Activated T-cell treated with anti-CD3 and anti-CD28 coated beads, Interleukin-2, amount 50 U/mL, for 48 hours (primary cell): ENCODE data around the gene HNRNPA0.
"Not testable (repeated sequence)": the region's sequence is repeated elsewhere in the genome, so short reads cannot be mapped to it uniquely, and the experiment has no call there.

ENCODE experiments used
- DNase-seq, 2 experiments: peaks; one replicate each; pipeline ENCODE4 v3.0.0-alpha.2; 2020

HNRNPA0 gene

GRCh38 chr5:137754188-137754960 lies at the start of gene HNRNPA0:
TSS of gene HNRNPA0 (minus strand) at chr5:137754363. CDS start at chr5:137754066, 297 bp downstream.
- peak; percentile 96 to 97 for DNase-seq

- DNase-seq = no peak
Measured at GRCh38 chr5:137802282-137803210, 48.4 kb upstream of the HNRNPA0 start.

GRCh38 chr5:137800700-137801411 lies 46.7 kb upstream of the HNRNPA0 start:
- no peak for DNase-seq

- DNase-seq = no peak
Measured at GRCh38 chr5:137796279-137796678, 42.1 kb upstream of the HNRNPA0 start.

- no peak for DNase-seq
Measured at GRCh38 chr5:137794863-137795262, 40.7 kb upstream of the HNRNPA0 start.

GRCh38 chr5:137792303-137792702 lies 38.1 kb upstream of the HNRNPA0 start:
- DNase-seq = no peak

GRCh38 chr5:137791799-137792198 lies 37.6 kb upstream of the HNRNPA0 start:
- no peak for DNase-seq

- DNase-seq = no peak
Measured at GRCh38 chr5:137791387-137791786, 37.2 kb upstream of the HNRNPA0 start.

GRCh38 chr5:137788560-137788959 lies 34.4 kb upstream of the HNRNPA0 start:
- DNase-seq = not testable (repeated sequence)

- DNase-seq = no peak
Measured at GRCh38 chr5:137782984-137783536, 28.9 kb upstream of the HNRNPA0 start.

GRCh38 chr5:137782055-137782454 lies 27.9 kb upstream of the HNRNPA0 start:
- no peak for DNase-seq

GRCh38 chr5:137778772-137779564 lies 24.8 kb upstream of the HNRNPA0 start:
- no peak for DNase-seq

GRCh38 chr5:137767937-137768336 lies 13.8 kb upstream of the HNRNPA0 start:
- DNase-seq = not testable (repeated sequence)

- no peak for DNase-seq
Measured at GRCh38 chr5:137761566-137761965, 7.4 kb upstream of the HNRNPA0 start.

- DNase-seq = no peak
Measured at GRCh38 chr5:137760719-137761516, 6.8 kb upstream of the HNRNPA0 start.

GRCh38 chr5:137760294-137760693 lies 6.1 kb upstream of the HNRNPA0 start:
- DNase-seq = no peak

- DNase-seq = no peak
Measured at GRCh38 chr5:137758715-137759306, 4.6 kb upstream of the HNRNPA0 start.

GRCh38 chr5:137758121-137758520 lies 4.0 kb upstream of the HNRNPA0 start:
- DNase-seq = no peak

- no peak for DNase-seq
Measured at GRCh38 chr5:137757634-137758033, 3.5 kb upstream of the HNRNPA0 start.

GRCh38 chr5:137754961-137755762 lies 999 bp upstream of the HNRNPA0 start:
- no peak for DNase-seq
